Esophagus (tissue), 2 donors: ENCODE data around the gene RBMS1. TPM values are rescaled to one million over a fixed set of nuclear protein-coding genes. Genes with fewer than 3 reads are reported as not detected.
A peak's percentile ranks its signal among the peaks of the same experiment; 100 is the strongest.

Experiments
- H3K27ac ChIP-seq, 2 donors: one replicate each; pipeline ENCODE4 v1.5.1; 2013; ENCODE audit warnings: low read depth in 2 of 2, mild to moderate bottlenecking in 2 of 2, inconsistent platforms in 1 of 2, low read length in 1 of 2, moderate library complexity in 1 of 2
- H3K27me3 ChIP-seq, 2 donors: one replicate each; pipeline ENCODE4 v1.6.1; 2013; ENCODE audit warnings: low read length in 2 of 2, control low read depth in 1 of 2, mild to moderate bottlenecking in 1 of 2; ENCODE audit not compliant: insufficient read depth in 2 of 2, control insufficient read depth in 1 of 2
- H3K36me3 ChIP-seq, 2 donors: one replicate each; pipeline ENCODE4 v1.6.1; 2013; ENCODE audit warnings: low read length in 1 of 2; ENCODE audit not compliant: control insufficient read depth in 2 of 2, insufficient read depth in 2 of 2
- H3K4me1 ChIP-seq, 2 donors: one replicate each; pipeline ENCODE4 v1.6.1; 2013; ENCODE audit warnings: low read length in 1 of 2; ENCODE audit not compliant: control insufficient read depth in 2 of 2, insufficient read depth in 2 of 2
- H3K4me3 ChIP-seq, 2 donors: one replicate each; pipeline ENCODE4 v1.5.1; 2013; ENCODE audit warnings: low read length in 2 of 2, mild to moderate bottlenecking in 2 of 2, low read depth in 1 of 2, moderate library complexity in 1 of 2
- H3K9me3 ChIP-seq, 2 donors: one replicate each; pipeline ENCODE4 v1.6.1; 2013; ENCODE audit warnings: mild to moderate bottlenecking in 2 of 2, low read depth in 1 of 2, low read length in 1 of 2, moderate library complexity in 1 of 2; ENCODE audit not compliant: control insufficient read depth in 2 of 2, insufficient read depth in 1 of 2
- WGBS, 2 donors: extraction: QIAGEN DNeasy Blood & Tissue Kit; methylation state at CpG; one replicate each; pipeline ENCODE4 v1.1.7; 2013; 5-methylcytosine and 5-hydroxymethylcytosine counted together
- polyA plus RNA-seq, 2 donors: library from polyadenylated mRNA; stranded (reverse); fragments of 200-250 nt; gene quantifications; one replicate each; pipeline ENCODE4 v1.2.3, GENCODE V29; 2013
- donor health status: healthy with polysubstance abuse.
- donor health status: Bipolar disorder and iron deficiency.

Gene RBMS1
- polyA plus RNA-seq, 2 donors: 18.1 to 23.6 TPM

- Histone ChIP-seq H3K36me3 (peaks cover 0 to 13% of the 10 kb centered on the region in 2 donors), H3K9me3 (no peaks in the 10 kb centered on the region), H3K4me1 (peaks cover 0 to 2% of the 10 kb centered on the region in 2 donors), H3K4me3 (no peak overlapping the region), H3K27ac (peak overlapping the region in 1 of 2 donors; percentile 29), H3K27me3 (no peaks in the 10 kb centered on the region)
- WGBS, 2 donors: 85 to 96% methylated on average over 1 of the region's 1 CpG
Observed at GRCh38 chr2:160300203-160300602, 193.4 kb downstream of the RBMS1 start.

- Histone ChIP-seq H3K4me3 (no peak overlapping the region), H3K27ac (no peak overlapping the region), H3K4me1 (peaks cover 0 to 2% of the 10 kb centered on the region in 2 donors), H3K27me3 (no peaks in the 10 kb centered on the region), H3K36me3 (peaks cover 0 to 13% of the 10 kb centered on the region in 2 donors), H3K9me3 (no peaks in the 10 kb centered on the region)
- 81 to 83% methylated on average over 3 of the region's 3 CpGs for WGBS, 2 donors
Observed at GRCh38 chr2:160299540-160299939, 194.1 kb downstream of the RBMS1 start.

- Histone ChIP-seq H3K4me1 (peaks cover 0 to 2% of the 10 kb centered on the region in 2 donors), H3K4me3 (no peak overlapping the region), H3K27ac (no peak overlapping the region)
Observed at GRCh38 chr2:160298960-160299359, 194.6 kb downstream of the RBMS1 start.

GRCh38 chr2:160295519-160296207 is 197.9 kb downstream of the RBMS1 start:
- Histone ChIP-seq H3K4me1 (peaks cover 0 to 2% of the 10 kb centered on the region in 2 donors), H3K9me3 (no peaks in the 10 kb centered on the region), H3K27ac (no peak overlapping the region), H3K27me3 (no peaks in the 10 kb centered on the region), H3K4me3 (no peak overlapping the region), H3K36me3 (peaks cover 0 to 15% of the 10 kb centered on the region in 2 donors)
- 75 to 83% methylated on average over 7 of the region's 7 CpGs for WGBS, 2 donors

More at GRCh38 chr2:160298960-160299359, 194.6 kb downstream of the RBMS1 start:
- WGBS, 2 donors: 98 to 100% methylated on average over 1 of the region's 1 CpG
- H3K9me3 ChIP-seq: no peaks in the 10 kb centered on the region
- peaks cover 0 to 13% of the 10 kb centered on the region in 2 donors for H3K36me3 ChIP-seq
- H3K27me3 ChIP-seq: no peaks in the 10 kb centered on the region

- Histone ChIP-seq H3K27ac (peak overlapping the region in 1 of 2 donors; percentile 5), H3K36me3 (peaks cover 0 to 12% of the 10 kb centered on the region in 2 donors), H3K4me1 (peaks cover 0 to 2% of the 10 kb centered on the region in 2 donors)
Observed at GRCh38 chr2:160294889-160295288, 198.7 kb downstream of the RBMS1 start.

GRCh38 chr2:160294339-160294803 is 199.2 kb downstream of the RBMS1 start:
- Histone ChIP-seq H3K4me1 (peaks cover 0 to 2% of the 10 kb centered on the region in 2 donors), H3K36me3 (peaks cover 0 to 10% of the 10 kb centered on the region in 2 donors), H3K4me3 (no peak overlapping the region), H3K9me3 (no peaks in the 10 kb centered on the region), H3K27me3 (no peaks in the 10 kb centered on the region), H3K27ac (peak overlapping the region; percentile 52 to 68)
- 37 to 53% methylated on average over 5 of the region's 5 CpGs for WGBS, 2 donors

More at GRCh38 chr2:160294889-160295288, 198.7 kb downstream of the RBMS1 start:
- no peaks in the 10 kb centered on the region for H3K27me3 ChIP-seq
- H3K4me3 ChIP-seq: no peak overlapping the region
- H3K9me3 ChIP-seq: no peaks in the 10 kb centered on the region

- Histone ChIP-seq H3K4me1 (peaks cover 0 to 2% of the 10 kb centered on the region in 2 donors), H3K9me3 (no peaks in the 10 kb centered on the region), H3K27ac (peak overlapping the region; percentile 24 to 33), H3K4me3 (no peak overlapping the region), H3K36me3 (peaks cover 0 to 10% of the 10 kb centered on the region in 2 donors), H3K27me3 (no peaks in the 10 kb centered on the region)
- 76 to 83% methylated on average over 6 of the region's 6 CpGs for WGBS, 2 donors
Observed at GRCh38 chr2:160293391-160294091, 200.1 kb downstream of the RBMS1 start.

GRCh38 chr2:160292225-160292624 is 201.4 kb downstream of the RBMS1 start:
- WGBS, 2 donors: 88 to 89% methylated on average over 1 of the region's 1 CpG
- Histone ChIP-seq H3K27ac (no peak overlapping the region), H3K4me1 (peaks cover 0 to 2% of the 10 kb centered on the region in 2 donors)

GRCh38 chr2:160291382-160291781 is 202.2 kb downstream of the RBMS1 start:
- no peak overlapping the region for H3K4me3 ChIP-seq
- no peak overlapping the region for H3K27ac ChIP-seq
- H3K27me3 ChIP-seq: no peaks in the 10 kb centered on the region
- peaks cover 0 to 2% of the 10 kb centered on the region in 2 donors for H3K4me1 ChIP-seq
- H3K36me3 ChIP-seq: peaks cover 0 to 2% of the 10 kb centered on the region in 2 donors
- 78 to 80% methylated on average over 4 of the region's 4 CpGs for WGBS, 2 donors
- no peaks in the 10 kb centered on the region for H3K9me3 ChIP-seq

More at GRCh38 chr2:160292225-160292624, 201.4 kb downstream of the RBMS1 start:
- no peaks in the 10 kb centered on the region for H3K9me3 ChIP-seq
- H3K36me3 ChIP-seq: peaks cover 0 to 6% of the 10 kb centered on the region in 2 donors
- no peaks in the 10 kb centered on the region for H3K27me3 ChIP-seq
- H3K4me3 ChIP-seq: no peak overlapping the region
